ENCODE results near the gene POLR3H.
"Not testable (repeated sequence)": the region's sequence is repeated elsewhere in the genome, so short reads cannot be mapped to it uniquely, and the experiment has no call there.

Gene POLR3H

DNA sequence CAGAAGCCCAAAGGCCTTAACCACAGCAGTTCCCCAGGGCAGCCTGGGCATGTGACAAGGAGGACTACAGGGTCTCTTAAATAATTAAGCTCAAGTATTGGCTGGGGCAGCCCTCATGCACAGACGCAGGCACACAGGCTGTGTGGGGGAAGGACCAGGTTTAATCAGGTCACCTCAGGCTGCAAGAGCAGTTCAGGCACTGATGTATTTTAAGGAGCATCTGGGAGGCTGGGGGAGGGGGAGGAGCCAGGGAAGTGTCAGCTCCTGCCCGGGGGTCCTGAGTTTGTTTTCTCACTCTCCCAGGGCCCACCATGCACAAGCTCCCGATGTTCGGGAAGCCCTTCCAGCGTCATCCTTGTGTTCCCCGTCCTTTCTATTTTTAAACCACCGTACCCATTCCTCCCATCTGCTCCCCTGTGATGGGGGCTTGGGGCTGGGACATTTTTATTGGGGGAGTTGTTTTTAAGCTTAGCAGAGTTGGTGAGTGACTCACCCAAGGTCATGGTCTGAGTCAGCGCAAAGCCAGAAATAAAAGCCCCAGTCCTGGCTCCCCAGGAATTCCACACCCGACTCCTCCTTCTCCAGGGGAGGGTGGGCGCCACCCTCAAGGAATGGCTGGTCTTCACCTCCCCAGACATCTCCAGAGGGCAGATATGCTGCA lies 18.9 kb upstream of the POLR3H start:
- no peak for DNase-seq

DNA sequence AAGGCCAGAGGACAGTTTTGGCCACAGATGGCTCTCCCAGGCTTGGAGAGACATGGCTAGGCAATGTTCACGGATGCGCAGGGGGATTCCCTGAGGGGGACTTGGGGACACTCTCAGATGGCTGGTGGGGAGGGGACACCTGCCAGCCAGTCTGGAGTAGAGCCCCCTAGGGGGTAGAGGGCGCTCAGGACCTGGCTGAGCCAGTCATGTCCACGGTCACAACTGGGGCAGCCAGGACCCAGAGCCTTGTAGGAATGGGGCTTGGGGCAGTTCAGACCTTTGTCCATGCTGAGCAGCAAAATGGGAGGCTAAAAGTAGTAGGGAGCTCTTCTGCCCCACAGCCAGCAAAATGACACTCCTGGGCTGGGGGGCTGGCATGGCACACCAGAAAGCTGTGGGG lies 18.2 kb upstream of the POLR3H start:
- no peak for DNase-seq

DNA sequence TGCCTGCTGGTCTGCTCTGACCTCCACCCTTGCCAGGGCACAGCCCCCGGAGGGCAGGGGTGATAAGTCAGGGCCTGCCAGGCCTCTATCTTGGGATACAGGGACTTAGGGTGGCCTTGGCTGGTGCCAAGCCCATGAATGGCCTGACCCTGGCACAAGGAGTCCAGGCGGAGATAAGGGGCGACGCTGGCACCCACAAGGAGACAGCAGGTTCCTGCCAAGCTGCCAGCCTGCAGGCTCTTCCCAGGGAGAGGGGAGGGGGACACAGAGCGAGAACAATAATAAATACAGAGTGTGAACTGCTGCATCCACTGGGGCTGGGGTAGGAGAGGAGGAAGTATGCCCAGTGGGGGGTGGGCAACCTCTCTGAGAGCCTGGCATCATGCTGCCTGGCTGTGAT lies 17.5 kb upstream of the POLR3H start:
- no peak for DNase-seq

DNA sequence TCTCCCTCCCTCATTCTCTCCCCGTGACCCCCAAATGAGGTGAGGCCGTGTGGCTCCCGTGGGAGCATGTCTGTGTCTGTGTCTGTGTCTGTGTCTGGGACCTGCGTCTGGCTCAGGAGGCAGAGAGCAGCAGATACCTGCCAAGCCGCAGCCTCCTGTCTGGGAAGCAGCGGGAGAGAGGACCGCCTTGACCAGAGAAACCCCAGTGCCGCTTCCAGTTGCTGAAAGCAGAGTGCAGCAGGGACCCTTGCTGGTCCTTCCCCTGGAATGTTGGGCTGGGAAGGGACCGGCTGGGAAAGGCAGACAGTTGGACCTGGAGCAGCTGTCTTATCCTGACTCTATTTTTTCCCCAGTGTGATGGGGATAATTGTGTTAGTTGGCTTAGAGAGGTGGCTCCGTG lies 17.1 kb upstream of the POLR3H start:
- no peak for DNase-seq

DNA sequence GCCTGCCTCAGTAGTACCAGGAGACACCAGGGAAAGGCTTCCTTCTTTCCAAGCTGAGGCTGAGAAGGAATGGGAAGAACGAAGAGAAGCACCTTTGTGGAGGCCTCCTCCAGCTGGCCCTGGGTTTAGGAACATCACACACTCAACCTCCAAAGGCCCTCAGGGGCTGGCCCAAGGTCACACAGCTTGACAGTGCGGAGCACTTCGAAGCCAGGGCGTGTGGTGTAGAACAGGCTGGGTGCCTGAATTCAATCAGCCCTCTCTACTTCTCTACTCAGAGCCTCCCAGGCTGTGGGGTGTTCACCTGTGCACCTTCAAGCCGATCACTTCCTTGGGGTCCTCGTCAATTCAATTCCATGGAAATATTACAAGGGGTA lies 15.8 kb upstream of the POLR3H start:
- DNase-seq = no peak

DNA sequence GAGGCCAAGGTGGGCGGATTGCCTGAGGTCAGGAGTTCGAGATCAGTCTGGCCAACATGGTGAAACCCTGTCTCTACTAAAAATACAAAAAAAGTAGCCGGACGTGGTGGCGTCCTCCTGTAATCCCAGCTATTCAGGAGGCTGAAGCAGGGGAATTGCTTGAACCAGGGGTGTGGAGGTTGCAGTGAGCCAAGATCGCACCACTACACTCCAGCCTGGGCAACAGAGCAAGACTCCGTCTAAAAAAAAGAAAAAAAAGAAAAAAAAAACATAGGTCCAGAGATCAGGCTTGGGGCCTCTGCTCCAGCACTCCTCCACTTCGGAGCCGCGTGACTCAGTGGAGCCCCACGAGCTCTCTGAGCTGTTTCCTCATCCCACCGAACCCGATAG lies 14.0 kb upstream of the POLR3H start:
- not testable (repeated sequence) for DNase-seq

DNA sequence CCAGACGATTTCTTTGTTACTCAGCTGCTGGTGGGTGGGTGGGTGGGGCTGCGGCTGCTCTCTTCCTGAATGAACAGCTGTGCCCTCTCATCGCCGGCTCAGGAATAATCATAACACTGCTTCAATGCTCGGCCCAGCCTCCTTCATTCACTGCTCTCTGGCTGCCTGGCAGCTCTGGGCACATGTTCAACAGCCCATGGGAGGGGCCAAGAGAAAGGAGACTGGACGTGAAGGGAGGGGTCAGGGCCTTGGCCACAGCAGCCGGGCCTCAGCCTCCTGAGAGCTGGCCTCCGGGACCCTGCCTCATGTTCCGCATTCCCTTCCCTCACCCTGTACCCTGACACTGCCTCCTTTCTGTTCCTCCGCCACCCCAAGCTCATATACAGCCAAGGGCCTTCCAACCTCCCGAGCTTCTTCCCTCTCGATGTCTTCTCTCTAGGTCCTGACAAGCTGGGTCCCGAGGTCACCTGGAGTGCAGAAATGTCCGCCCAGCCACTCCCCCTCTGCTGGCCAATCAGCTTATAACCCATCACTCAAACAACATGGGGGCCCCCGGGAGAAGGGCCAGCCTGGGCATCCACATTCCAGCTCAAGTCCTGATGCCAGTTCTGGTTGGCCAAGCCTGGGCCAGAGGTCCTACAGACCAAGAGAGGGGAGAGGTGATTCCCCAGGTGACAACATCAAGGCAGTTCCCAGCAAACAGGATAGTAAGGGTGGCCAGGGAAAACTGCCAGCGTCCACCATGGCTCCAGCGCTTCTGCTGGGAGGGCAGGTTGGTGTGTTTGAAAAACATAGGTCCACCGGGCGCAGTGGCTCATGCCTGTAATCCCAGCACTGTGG lies 13.4 kb upstream of the POLR3H start:
- peak; percentile 42 for DNase-seq

DNA sequence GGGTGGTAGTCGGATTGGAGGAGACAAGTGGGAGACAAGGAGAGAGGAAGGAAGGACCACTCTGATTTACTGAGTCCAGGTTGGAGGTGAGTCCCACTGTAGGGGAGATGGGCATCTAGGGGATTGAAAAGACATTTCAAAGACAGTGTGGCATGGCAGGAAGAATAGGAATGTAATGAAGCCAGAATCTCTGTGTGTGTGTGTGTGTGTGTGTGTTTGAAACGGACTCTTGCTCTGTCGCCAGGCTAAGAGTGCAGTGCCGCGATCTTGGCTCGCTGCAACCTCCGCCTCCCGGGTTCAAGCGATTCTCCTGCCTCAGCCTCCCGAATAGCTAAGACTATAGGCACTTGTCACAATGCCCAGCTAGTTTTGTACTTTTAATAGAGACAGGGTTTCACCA lies 12.3 kb upstream of the POLR3H start:
- DNase-seq = no peak

DNA sequence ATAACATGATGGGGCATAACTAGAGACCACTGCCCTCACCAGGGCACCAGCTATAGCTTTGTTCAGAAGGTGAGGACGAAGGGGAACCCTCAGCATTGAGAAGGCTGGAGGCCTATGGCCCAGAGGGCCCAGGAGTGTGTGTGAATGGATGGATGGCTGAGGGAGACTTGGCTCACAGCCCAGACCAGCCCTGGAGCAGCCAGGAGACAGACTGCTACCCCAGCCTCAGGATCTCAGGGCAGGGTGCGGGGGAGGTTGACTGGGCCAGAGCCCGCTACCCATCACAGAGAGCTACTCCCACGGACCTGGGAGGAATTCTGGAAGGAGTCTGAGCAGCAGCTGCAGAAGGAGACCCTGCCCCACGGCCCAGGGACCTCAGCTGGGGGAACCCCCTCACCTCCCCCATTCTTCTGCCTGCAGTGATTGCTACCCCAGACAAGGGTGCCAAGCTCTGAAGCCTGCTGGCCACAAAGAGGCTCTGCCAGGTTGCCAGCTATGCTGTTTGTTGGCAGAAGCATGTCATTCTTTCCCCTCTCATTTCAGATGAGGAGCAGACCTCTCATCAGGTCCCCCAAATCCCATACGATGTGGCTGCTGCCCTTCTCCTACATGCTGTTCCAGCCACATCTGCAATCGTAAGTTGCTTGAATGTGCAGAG lies 11.2 kb upstream of the POLR3H start:
- no peak for DNase-seq

DNA sequence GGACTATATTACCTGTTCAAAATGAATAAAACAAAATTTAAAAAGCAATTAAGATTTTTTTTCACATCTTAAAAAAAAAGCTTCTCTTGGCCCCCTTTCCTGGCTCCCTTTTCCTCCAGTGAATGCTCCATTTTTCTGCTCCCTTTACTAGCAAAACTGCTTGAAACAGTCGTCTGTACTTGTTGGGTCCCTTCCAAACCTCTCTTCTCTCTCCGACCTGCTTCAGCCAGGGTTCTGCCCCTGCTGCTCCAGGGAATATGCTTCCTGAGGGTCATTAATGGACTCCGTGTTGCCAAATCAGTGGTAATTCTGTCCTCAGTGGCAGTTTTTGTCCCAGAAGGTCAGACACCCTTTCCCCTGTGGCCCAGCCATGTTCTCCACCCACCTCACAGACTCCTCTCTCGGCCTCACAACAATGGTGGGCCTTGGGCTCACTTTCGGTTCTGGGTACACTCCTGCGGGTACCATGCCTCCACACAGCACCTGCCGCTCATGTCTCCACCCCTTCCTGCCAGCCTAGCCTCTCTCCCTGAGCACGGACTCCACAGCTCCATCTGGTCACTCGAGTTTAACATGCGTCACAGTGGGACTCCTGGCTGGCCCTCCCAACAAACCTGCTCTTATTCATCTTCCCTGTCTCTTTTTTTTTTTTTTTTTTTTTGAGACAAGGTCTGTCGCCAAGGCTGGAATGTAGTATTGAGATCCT lies 7.8 kb upstream of the POLR3H start:
- DNase-seq = no peak

DNA sequence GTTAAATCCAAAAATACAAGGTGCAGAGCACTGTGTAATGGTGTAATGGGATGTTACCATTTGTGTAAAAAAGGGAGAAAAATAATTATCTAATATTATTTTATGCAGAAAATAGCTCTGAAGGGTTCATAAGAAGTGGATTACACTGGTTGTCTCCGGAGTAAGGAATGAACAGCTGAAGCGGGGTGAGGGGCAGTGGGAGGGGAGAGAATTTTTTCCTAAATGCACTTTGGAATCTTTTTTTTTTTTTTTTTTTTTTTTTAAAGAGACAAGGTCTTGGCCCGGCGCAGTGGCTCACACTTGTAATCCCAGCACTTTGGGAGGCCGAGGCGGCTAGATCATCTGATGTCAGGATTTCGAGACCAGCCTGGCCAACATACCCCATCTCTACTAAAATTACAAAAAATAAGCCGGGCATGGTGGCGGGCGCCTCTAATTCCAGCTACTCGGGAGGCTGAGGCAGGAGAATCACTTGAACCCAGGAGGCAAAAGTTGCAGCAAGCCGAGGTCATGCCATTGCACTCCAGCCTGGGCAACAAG lies 6.8 kb upstream of the POLR3H start:
- DNase-seq = no peak

DNA sequence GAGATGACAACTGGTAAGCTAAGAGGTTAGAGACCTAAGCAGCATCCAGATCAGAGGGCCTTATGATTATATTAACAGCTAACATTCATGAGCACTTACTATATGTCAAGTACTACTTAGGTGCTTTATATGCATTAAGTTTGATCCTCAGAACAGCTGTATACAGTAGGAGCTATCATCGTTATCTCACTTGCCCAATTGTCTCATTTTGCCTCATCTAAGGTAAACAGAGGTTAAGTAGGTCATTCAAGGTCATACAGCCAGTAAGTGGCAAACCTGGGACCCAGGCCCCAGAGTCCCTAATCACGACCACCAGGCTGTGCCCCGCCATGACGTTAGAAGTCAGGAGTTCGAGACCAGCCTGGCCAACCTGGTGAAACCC lies 4.6 kb upstream of the POLR3H start:
- no peak for DNase-seq

DNA sequence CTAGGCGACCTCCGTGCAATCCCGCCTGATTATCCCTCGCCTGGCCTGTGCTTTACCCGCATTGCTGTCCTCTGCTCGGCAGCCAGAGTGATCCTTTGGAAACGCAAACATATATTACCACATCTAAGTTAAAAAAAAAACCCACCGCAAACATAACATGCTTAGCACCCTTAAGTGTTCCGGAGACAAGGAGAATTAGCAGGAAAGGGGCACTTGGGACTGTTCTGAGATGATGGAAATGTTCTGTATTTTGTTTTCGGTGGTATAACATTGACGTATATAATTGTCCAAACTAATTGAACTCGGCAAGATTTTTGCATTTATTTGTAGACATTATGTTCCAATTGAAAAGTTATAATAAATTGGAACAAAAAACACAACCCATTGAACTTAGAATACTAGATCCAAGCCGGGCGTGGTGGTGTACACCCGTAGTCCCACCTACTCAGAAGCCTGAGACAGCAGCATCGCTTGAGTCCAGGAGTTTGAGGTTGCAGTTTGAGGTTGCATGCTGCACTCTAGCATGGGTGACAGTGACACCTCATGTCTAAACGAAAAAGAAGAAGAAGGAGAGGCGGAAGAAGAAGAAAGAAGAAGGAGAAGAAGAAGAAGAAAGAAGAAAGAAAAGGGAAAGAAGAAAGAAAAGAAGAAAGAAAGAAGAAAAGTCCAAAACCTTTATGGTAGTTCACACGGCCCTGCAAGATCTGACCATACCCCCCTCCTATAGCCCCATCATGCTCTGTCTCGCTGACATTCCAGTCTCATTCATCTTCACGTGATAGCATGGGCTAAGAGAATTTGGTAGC lies 604 bp upstream of the POLR3H start:
- no peak for DNase-seq

DNA sequence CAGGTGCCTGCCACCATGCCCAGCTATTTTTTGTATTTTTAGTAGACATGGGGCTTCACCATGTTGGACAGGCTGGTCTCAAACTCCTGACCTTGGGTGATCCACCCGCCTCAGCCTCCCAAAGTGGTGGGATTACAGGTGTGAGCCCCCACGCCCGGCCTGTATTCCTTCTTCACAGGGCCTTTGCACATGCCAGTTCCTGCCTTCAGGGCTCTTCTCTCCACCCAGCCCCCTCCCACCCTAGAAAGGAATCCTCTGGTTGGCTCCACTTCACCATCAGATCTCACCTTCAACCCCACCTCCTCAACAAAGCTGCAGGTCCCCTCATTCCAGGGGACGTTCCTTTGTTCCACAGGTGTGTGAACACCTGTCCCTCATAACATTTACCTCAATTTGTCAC lies 2.0 kb downstream of the POLR3H start:
- no peak for DNase-seq

DNA sequence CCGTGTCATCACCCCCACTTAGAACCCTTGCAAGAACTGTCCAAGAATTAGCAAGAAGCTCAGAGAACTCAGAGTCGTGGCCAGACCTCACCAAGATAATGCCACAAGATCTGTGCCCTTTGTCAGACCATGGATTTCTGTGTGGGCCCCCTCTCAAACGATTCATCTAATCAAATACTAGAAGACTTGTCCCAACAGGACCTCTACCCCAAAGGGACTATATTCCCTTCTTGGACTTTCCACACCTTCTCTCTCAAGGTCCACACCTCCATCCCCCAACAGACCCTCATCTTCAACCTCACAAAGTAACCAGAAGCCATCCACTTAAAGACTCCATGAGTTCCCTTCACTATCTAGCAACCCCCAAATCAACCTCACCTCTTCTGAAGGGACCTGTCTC lies 2.8 kb downstream of the POLR3H start:
- no peak for DNase-seq

DNA sequence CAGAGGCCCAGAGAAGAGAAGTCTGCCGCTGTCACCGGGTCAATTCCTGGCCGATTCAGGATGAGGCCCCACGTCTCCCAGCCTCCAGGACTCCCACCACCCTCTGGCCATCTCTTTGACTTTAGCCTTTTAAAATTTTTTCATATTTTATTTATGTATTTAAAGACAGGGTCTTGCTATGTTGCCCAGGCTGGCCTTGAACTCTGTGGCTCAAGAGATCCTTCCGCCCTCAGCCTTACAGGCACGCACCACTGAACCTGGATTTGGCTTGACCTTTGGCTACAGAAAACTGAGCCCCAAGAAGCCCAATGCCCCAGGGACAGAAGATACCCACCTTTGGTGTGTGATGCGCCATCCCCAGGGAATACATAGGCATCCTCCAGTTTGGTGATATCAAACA lies 3.9 kb downstream of the POLR3H start:
- no peak for DNase-seq

DNA sequence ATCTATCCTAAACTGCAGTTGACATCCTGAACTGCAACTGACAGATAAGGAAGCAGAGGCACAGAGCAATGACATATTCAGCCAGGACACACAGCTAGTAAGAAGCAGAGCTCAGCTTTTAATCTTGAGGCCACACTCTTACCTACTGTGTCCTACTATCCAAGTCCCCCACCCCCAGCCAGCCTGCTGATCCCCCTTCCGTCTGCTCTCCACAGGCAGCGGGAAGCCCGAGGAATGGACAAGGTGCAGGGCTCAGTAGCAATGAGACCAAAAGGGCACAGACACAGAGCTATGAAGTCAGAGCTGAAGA lies 4.3 kb downstream of the POLR3H start:
- DNase-seq = no peak

DNA sequence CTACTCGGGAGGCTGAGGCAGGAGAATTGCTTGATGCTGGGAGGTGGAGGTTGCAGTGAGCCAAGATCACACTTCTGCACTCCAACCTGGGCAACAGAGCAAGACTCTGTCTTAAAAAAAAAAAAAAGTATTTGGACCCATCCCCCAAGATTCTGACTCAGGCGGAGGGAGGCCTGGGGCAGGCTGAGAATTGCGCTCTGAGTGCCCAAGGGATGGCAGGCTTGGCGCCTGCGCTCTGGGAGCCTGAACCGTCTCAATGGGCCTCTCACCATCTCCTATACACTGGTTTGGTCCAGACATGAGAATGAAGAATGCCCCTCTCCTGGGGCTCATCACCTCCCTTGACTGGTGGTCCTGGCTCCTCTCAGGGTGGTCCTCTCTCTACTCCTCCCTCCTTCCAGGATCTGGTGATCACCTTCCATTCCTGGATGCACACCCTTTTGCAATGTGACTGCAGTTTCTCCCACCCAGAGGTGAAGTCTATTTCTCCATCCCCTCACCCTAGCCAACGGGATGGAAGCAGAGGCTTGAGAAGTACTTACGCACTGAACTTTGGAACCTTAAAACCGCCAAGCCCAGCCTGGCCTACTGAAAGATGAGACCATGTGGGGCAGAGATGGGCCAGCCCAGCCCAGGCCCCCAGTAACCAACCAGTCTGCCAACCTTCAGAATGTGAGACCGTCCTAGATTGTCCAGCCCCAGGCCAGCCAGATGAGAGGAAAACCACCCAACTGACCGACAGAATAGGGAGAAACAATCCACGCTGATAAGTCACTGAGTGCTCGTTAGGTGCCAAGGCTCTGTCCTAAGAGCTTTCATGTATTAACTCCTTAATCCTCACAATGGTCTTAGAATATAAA lies 4.9 kb downstream of the POLR3H start:
- DNase-seq = no peak

DNA sequence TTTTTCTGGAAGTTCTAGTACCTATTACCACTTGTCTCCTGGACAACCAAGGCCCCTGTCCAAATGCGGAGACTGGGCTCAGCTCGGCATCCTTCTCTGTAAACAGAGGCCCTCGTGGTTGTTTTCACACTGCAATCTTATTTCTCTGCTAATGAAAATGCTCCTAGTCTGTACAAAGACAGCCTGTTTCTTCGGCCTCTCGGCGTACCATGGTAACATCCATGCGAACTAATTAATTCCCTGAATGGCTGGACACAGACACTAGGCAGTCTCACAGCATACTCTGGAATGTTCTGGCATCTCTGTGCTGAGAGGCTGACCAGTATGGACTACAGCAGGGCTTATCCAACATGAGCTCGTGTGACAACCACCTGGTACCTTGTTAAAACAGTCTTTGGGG lies 5.7 kb downstream of the POLR3H start:
- DNase-seq = peak; percentile 90

DNA sequence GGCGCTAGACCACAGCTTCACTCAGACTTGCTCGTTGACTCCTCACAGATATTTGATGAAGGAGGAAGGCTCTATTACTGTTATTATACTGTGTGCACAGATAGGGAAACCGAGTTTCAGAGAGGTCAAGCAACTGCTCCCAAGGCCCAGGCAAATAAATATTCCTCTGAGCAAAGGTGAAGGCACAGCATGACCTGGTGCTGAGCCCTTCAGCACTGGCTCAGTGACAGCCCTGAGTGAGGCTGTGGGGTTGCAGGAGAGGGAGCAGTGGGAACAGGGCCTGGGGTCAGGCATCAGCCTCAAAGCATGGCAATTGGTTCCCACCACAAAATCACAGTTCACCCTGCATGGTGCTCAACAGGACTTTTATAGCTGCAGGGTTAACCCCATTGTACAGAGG lies 7.1 kb downstream of the POLR3H start:
- no peak for DNase-seq

DNA sequence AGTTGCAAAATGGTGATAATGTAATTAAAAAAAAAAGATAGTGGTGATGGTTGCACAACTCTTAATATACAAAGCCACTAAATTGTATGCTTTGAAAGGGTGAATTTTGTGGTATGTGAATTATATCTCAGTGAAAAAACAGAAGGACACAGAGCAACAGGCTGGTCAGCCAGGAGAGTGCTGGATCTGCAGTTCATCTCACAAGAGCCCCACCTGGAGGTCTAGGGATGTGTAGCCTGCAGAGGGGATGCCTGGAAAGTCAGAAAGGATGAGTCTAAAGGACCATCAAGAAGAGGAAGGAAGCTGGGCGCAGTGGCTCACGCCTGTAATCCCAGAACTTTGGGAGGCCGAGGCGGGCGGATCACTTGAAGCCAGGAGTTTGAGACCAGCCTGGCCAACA lies 9.0 kb downstream of the POLR3H start:
- no peak for DNase-seq

DNA sequence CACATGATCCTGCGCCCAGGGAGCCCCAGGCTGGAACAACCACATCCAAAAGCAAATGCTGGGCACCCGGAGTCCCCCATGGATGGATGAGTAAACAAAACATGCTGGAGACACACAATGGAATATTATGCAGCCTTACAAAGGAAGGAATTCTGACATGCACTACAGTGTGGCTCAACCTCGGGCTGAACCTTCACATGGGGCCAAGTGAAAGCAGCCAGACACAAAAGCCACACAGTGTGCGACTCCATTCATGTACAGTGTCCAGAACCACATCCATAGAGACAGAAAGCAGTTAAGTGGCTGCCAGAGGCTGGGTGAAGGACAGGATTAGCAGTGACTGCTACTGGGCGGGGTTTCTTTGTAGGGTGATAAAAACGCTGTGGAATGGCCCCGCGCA lies 10.1 kb downstream of the POLR3H start:
- DNase-seq = no peak

All from midbrain (tissue), 1 donor.